Gastrocnemius medialis (tissue), 4 donors: ENCODE measurements around the gene KRT73. TPM values are rescaled to one million over a fixed set of nuclear protein-coding genes. Genes with fewer than 3 reads are reported as not detected.

Experiments used
- ATAC-seq, 2 donors: fragments of 150-250 bp; one replicate each; pipeline ENCODE4 v1.9.1; 2016
- DNase-seq, 2 donors: peaks; one replicate each; pipeline ENCODE4 v3.0.0-alpha.2; 2019
- H3K27ac ChIP-seq, 4 donors: fragments of 200-600 bp; sonication (generic); 1 replicate in 1 of 4; 2 replicates in 3 of 4; pipeline ENCODE4 v1.5.1; 2016 to 2018; ENCODE audit warnings: mild to moderate bottlenecking in 2 of 4, moderate library complexity in 1 of 4
- H3K27me3 ChIP-seq, 3 donors: fragments of 200-600 bp; sonication (generic) in 2 of 3; 1 replicate in 1 of 3; 2 replicates in 2 of 3; pipeline versions ENCODE4 v1.5.1 to v1.6.0; 2016 to 2019; ENCODE audit warnings: mild to moderate bottlenecking in 1 of 3, moderate library complexity in 1 of 3
- H3K36me3 ChIP-seq, 2 donors: fragments of 200-600 bp; sonication (generic) in 1 of 2; one replicate each; pipeline ENCODE4 v1.5.1; 2017 to 2018
- H3K4me1 ChIP-seq, 2 donors: fragments of 200-600 bp; sonication (generic) in 1 of 2; one replicate each; pipeline ENCODE4 v1.5.1; 2016 to 2017; ENCODE audit warnings: mild to moderate bottlenecking in 2 of 2
- H3K4me3 ChIP-seq, 4 donors: fragments of 200-600 bp; sonication (generic) in 3 of 4; 1 replicate in 1 of 4; 2 replicates in 3 of 4; pipeline ENCODE4 v1.5.1; 2016 to 2019; ENCODE audit warnings: mild to moderate bottlenecking in 2 of 4
- H3K9me3 ChIP-seq, 3 donors: fragments of 200-600 bp; sonication (generic) in 2 of 3; 1 replicate in 1 of 3; 2 replicates in 2 of 3; pipeline ENCODE4 v1.5.1; 2016 to 2019
- CTCF ChIP-seq, 5 experiments: fragments of 450-650 bp in 3 of 5; fragments of 200-600 bp in 2 of 5; sonication (generic) in 2 of 5; IDR thresholded peaks in 4 of 5; conservative IDR thresholded peaks in 1 of 5; 1 replicate in 4 of 5; 2 replicates in 1 of 5; pipeline ENCODE4 v1.5.1; 2016 to 2019; ENCODE audit warnings: antibody characterized with exemption in 5 of 5, mild to moderate bottlenecking in 3 of 5, moderate library complexity in 3 of 5
- POLR2A ChIP-seq, 2 donors: fragments of 450-650 bp; IDR thresholded peaks; one replicate each; pipeline ENCODE4 v1.6.1; 2017; ENCODE audit warnings: antibody characterized with exemption in 2 of 2, mild to moderate bottlenecking in 2 of 2, moderate library complexity in 2 of 2
- in situ Hi-C, 4 donors: fragments of 200-750 bp; cut with MboI; loops; one replicate each; pipeline versions ENCODE4 v1.15.0 to v1.8.0; 2017; ENCODE audit warnings: low sequenced_read_pairs in 4 of 4
- intact Hi-C: fragments of 100-400 bp; cut with DNase I; formaldehyde crosslinking; loops from one replicate; pipeline ENCODE4 v1.15.1; 2023; ENCODE audit warnings: low total_unique reads
- total RNA-seq, 4 donors: library from RNA; depleted of rRNA; stranded (reverse); fragments of >200 nt; gene quantifications; one replicate each; pipeline versions ENCODE4 v1.1.0 to v1.2.3, GENCODE V29; 2016

Gene KRT73
- total RNA-seq, 4 donors from 2014 or later = not detected

DNA sequence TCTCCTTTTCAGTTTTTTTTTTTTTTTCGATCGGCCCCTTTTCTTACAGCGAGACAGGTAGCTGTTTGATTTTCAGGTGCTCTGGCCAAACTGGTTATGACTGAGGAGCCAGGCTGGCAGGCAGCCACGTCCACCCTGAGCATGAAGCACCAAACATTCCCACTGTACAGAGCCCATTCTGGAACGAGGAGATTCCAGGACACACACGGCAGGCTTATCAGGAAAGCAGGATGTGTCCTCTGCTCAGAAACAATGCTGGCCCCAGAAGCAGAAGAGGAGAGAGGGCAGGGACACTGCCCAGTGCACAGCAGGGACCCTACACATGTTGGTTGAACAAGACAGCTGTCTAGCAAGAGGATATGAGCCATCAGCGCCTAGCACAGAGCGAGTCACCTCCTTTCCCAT is 37.4 kb upstream of the KRT73 start:
- Histone ChIP-seq H3K9me3 (no peaks in the 10 kb centered on the region), H3K27ac (no peak overlapping the region), H3K4me1 (no peaks in the 10 kb centered on the region), H3K27me3 (peaks cover 5 to 17% (median 5%) of the 10 kb centered on the region in 3 donors), H3K4me3 (no peak overlapping the region), H3K36me3 (no peaks in the 10 kb centered on the region)
- ATAC-seq (no peak), DNase-seq (no peak)
- no peak for TF ChIP-seq POLR2A (IDR thresholded peaks at IDR 0.05)
- TF ChIP-seq CTCF (IDR thresholded peaks at IDR 0.05 in 4 of 5, conservative IDR thresholded peaks at IDR 0.05 in 1 of 5) = no peak
- intact Hi-C loops = no loop called here
- in situ Hi-C loops = no loop called here

GRCh38 chr12:52655251-52655650 is 36.9 kb upstream of the KRT73 start:
- Histone ChIP-seq H3K36me3 (no peaks in the 10 kb centered on the region), H3K27ac (no peak overlapping the region), H3K4me1 (no peaks in the 10 kb centered on the region), H3K27me3 (peaks cover 5 to 17% (median 5%) of the 10 kb centered on the region in 3 donors), H3K9me3 (no peaks in the 10 kb centered on the region), H3K4me3 (no peak overlapping the region)
- intact Hi-C loops = no loop called here
- in situ Hi-C loops = no loop called here
- TF ChIP-seq CTCF (IDR thresholded peaks at IDR 0.05 in 4 of 5, conservative IDR thresholded peaks at IDR 0.05 in 1 of 5) (no peak), POLR2A (IDR thresholded peaks at IDR 0.05) (no peak)
- DNase-seq = no peak
- ATAC-seq = no peak

DNA sequence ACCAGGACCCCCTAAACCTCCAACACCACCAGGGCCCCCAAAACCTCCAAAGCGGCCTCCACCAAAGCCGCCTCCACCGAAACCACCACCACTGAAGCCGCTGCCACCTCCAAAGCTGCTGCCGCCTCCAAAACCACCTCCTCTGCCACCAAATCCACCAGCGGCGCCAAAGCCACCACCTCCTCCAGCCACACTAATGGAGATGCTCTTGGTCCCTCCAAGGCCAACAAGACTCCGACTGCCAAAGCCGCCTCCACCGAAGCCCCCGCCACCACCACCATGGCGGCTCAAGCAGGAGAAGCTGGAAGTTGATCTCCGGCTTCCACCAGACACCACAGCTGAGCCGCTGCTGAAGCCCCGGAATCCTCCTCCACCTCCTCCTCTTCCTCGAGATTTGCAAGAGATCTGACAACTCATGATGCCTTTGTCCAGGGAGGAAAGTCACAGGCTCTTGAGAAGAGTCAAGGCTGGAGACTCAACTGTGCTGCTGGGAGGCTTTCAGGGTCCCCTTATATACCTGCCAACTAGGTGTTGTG is 33.4 kb upstream of the KRT73 start, which contains the start of gene KRT2:
KRT2 (minus strand) TSS at position 486 of the 536 bp plus-strand sequence; CDS start at position 417, 69 bp downstream.
- TF ChIP-seq POLR2A (IDR thresholded peaks at IDR 0.05) (no peak), CTCF (IDR thresholded peaks at IDR 0.05 in 4 of 5, conservative IDR thresholded peaks at IDR 0.05 in 1 of 5) (no peak)
- DNase-seq (no peak), ATAC-seq (no peak)
- in situ Hi-C loops (no loop called here), intact Hi-C loops (no loop called here)
- no peak within 1 kb of the TSS for H3K4me3 ChIP-seq
- H3K9me3 ChIP-seq = no peaks in the 10 kb centered on the region
- H3K27ac ChIP-seq = no peak within 1 kb of the TSS
- no peaks in the 10 kb centered on the region for H3K36me3 ChIP-seq
- H3K27me3 ChIP-seq = peaks cover 5 to 15% (median 5%) of the 10 kb centered on the region in 3 donors
- no peaks in the 10 kb centered on the region for H3K4me1 ChIP-seq

DNA sequence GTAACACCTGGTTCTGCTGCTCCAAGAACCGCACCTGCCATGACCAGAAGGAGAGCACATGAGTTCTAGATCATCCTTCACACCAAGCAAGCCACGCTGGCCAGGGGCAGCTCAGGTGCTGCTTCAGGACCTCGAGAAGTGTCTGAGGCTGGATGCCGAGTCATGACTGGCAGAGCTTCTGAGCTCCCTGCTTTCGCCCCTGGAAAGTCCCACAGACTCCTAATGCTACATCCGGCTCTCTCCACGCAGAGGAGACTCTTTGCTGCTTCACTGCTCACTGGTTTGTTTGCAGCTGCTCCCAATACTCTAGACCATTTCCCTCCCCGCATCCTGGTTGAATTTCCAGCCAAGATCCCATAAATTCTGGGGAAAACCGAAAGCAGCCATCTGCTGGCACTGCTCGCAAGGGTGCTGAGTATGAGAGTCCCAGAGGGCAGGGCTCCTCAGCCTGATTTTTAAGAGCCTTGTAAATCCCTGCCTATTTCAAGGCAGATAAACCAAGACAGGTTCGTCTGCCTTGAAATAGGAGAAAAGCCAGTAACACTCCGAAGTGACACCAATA is 32.2 kb upstream of the KRT73 start:
- ATAC-seq (no peak), DNase-seq (no peak)
- no peak overlapping the region for H3K4me3 ChIP-seq
- intact Hi-C loops (no loop called here), in situ Hi-C loops (no loop called here)
- no peak overlapping the region for H3K27ac ChIP-seq
- H3K27me3 ChIP-seq = peaks cover 5 to 15% (median 5%) of the 10 kb centered on the region in 3 donors
- H3K4me1 ChIP-seq = no peaks in the 10 kb centered on the region
- TF ChIP-seq CTCF (IDR thresholded peaks at IDR 0.05 in 4 of 5, conservative IDR thresholded peaks at IDR 0.05 in 1 of 5) = no peak
- no peak for TF ChIP-seq POLR2A (IDR thresholded peaks at IDR 0.05)
- no peaks in the 10 kb centered on the region for H3K36me3 ChIP-seq
- H3K9me3 ChIP-seq = no peaks in the 10 kb centered on the region
